Tibial artery (tissue), 4 donors: Measurements from ENCODE around the gene ARHGAP23.

Source experiments
- DNase-seq, 2 donors: peaks; one replicate each; pipeline ENCODE4 v3.0.0-alpha.2; 2019
- H3K27ac ChIP-seq, 2 donors: fragments of 200-600 bp; sonication (generic) in 1 of 2; 1 replicate in 1 of 2; 2 replicates in 1 of 2; pipeline ENCODE4 v1.5.1; 2018 to 2019; ENCODE audit warnings: mild to moderate bottlenecking in 1 of 2
- H3K27me3 ChIP-seq, 2 donors: fragments of 200-600 bp; sonication (generic) in 1 of 2; one replicate each; pipeline versions ENCODE4 v1.5.1 to v1.6.0; 2016 to 2019
- H3K36me3 ChIP-seq, 3 donors: fragments of 200-600 bp; sonication (generic) in 2 of 3; one replicate each; pipeline ENCODE4 v1.5.1; 2016 to 2019; ENCODE audit warnings: mild to moderate bottlenecking in 2 of 3
- H3K4me1 ChIP-seq, 4 donors: fragments of 200-600 bp; sonication (generic) in 2 of 4; 1 replicate in 3 of 4; 2 replicates in 1 of 4; pipeline ENCODE4 v1.5.1; 2016 to 2019
- H3K4me3 ChIP-seq, 2 donors: fragments of 200-600 bp; sonication (generic) in 1 of 2; 1 replicate in 1 of 2; 2 replicates in 1 of 2; pipeline ENCODE4 v1.5.1; 2018 to 2019; ENCODE audit warnings: mild to moderate bottlenecking in 2 of 2
- H3K9me3 ChIP-seq, 3 donors: fragments of 200-600 bp; sonication (generic) in 1 of 3; one replicate each; pipeline ENCODE4 v1.5.1; 2016 to 2019
- CTCF ChIP-seq, 2 experiments: fragments of 200-600 bp in 1 of 2; fragments of 450-650 bp in 1 of 2; IDR thresholded peaks; one replicate each; pipeline ENCODE4 v1.5.1; 2017 to 2019; ENCODE audit warnings: antibody characterized with exemption in 2 of 2, mild to moderate bottlenecking in 1 of 2, moderate library complexity in 1 of 2
- intact Hi-C: fragments of 100-400 bp; cut with DNase I; formaldehyde crosslinking; loops from one replicate; pipeline ENCODE4 v1.15.0; 2023; ENCODE audit warnings: low total_unique reads

The ARHGAP23 gene

GRCh38 chr17:38559051-38559879, 131.0 kb downstream of the ARHGAP23 start:
- Histone ChIP-seq H3K4me1 (peaks cover 0 to 39% (median 28%) of the 10 kb centered on the region in 4 donors), H3K27ac (no peak overlapping the region), H3K36me3 (no peaks in the 10 kb centered on the region), H3K9me3 (no peaks in the 10 kb centered on the region), H3K27me3 (peaks cover 7 to 84% of the 10 kb centered on the region in 2 donors), H3K4me3 (peak overlapping the region; percentile 38 to 52)
- no peak for TF ChIP-seq CTCF (IDR thresholded peaks at IDR 0.05)
- intact Hi-C loops = loop anchor here (5.0 kb wide), 1 partner anchor 108 kb away; no protein-coding TSS in a partner anchor
- DNase-seq = peak; percentile 73 to 82

- intact Hi-C loops = loop anchor here (5.0 kb wide), 1 partner anchor 107 kb away; no protein-coding TSS in a partner anchor
- Histone ChIP-seq H3K27me3 (peaks cover 7 to 86% of the 10 kb centered on the region in 2 donors), H3K4me3 (no peak overlapping the region), H3K36me3 (no peaks in the 10 kb centered on the region), H3K27ac (no peak overlapping the region), H3K9me3 (no peaks in the 10 kb centered on the region), H3K4me1 (peaks cover 0 to 39% (median 28%) of the 10 kb centered on the region in 4 donors)
- no peak for DNase-seq
- no peak for TF ChIP-seq CTCF (IDR thresholded peaks at IDR 0.05)
Observed at GRCh38 chr17:38559880-38560230, 131.6 kb downstream of the ARHGAP23 start.

GRCh38 chr17:38560503-38561318, 132.4 kb downstream of the ARHGAP23 start:
- no peak for DNase-seq
- no peaks in the 10 kb centered on the region for H3K36me3 ChIP-seq
- H3K27me3 ChIP-seq = peaks cover 7 to 89% of the 10 kb centered on the region in 2 donors
- intact Hi-C loops = no loop called here
- H3K4me3 ChIP-seq = no peak overlapping the region
- peaks cover 0 to 39% (median 28%) of the 10 kb centered on the region in 4 donors for H3K4me1 ChIP-seq
- no peaks in the 10 kb centered on the region for H3K9me3 ChIP-seq
- no peak for TF ChIP-seq CTCF (IDR thresholded peaks at IDR 0.05)
- no peak overlapping the region for H3K27ac ChIP-seq

GRCh38 chr17:38561416-38562214, 133.4 kb downstream of the ARHGAP23 start:
- peaks cover 7 to 91% of the 10 kb centered on the region in 2 donors for H3K27me3 ChIP-seq
- no peak for TF ChIP-seq CTCF (IDR thresholded peaks at IDR 0.05)
- no peak overlapping the region for H3K27ac ChIP-seq
- H3K4me1 ChIP-seq = peaks cover 0 to 39% (median 28%) of the 10 kb centered on the region in 4 donors
- intact Hi-C loops = no loop called here
- DNase-seq = no peak
- no peak overlapping the region for H3K4me3 ChIP-seq
- H3K9me3 ChIP-seq = no peaks in the 10 kb centered on the region
- H3K36me3 ChIP-seq = no peaks in the 10 kb centered on the region
